Panc1 (cell line): ENCODE measurements around the gene CRTC1. TPM values are rescaled to one million over a fixed set of nuclear protein-coding genes. Genes with fewer than 3 reads are reported as not detected.

Source experiments
- ATAC-seq: fragments of 200-7000 bp; cut with Tn5 transposase; 2 replicates; pipeline ENCODE4 v1.9.1; 2020; ENCODE audit warnings: mild to moderate bottlenecking, moderate library complexity
- BruUV-seq: library from RNA; stranded (reverse); fragments of 400-500 nt; replicated peaks from 2 replicates; lab custom pipeline; 2021; lab: Mats Ljungman, UMichigan
- CTCF ChIA-PET: fragments of 300-600 bp; sonication (Branson Sonifier 250); formaldehyde crosslinking; loops from one replicate; lab custom pipeline; 2022; ENCODE audit warnings: antibody characterized with exemption; lab: Charles Lee
- POLR2A ChIA-PET: fragments of 300-600 bp; sonication (Branson Sonifier 250); formaldehyde crosslinking; loops from one replicate; lab custom pipeline; 2022; ENCODE audit warnings: antibody characterized with exemption; lab: Charles Lee
- DNase-seq: peaks from one replicate; pipeline ENCODE4 v3.0.0-alpha.2; 2010; ENCODE audit warnings: low read depth, low spot score
- H3K27ac ChIP-seq: 2 replicates; pipeline ENCODE4 v1.5.1; 2011; ENCODE audit warnings: mild to moderate bottlenecking, low read length, inconsistent platforms
- H3K27me3 ChIP-seq: fragments of 200-500 bp; sonication (Bioruptor generic); 2 replicates; pipeline ENCODE4 v1.6.0; 2014; ENCODE audit warnings: low read length, inconsistent platforms; ENCODE audit not compliant: control insufficient read depth, insufficient read depth
- H3K36me3 ChIP-seq: fragments of 200-500 bp; sonication (Bioruptor generic); 2 replicates; pipeline ENCODE4 v1.5.1; 2014; ENCODE audit warnings: inconsistent platforms, mild to moderate bottlenecking, low read length, moderate library complexity; ENCODE audit not compliant: control insufficient read depth, insufficient read depth
- H3K4me1 ChIP-seq: 2 replicates; pipeline ENCODE4 v1.5.1; 2011; ENCODE audit warnings: inconsistent platforms, mild to moderate bottlenecking, low read length, moderate library complexity; ENCODE audit not compliant: control insufficient read depth, insufficient read depth
- H3K4me3 ChIP-seq, 2 experiments: 2 replicates each; pipeline ENCODE4 v1.5.1; 2011 to 2012; ENCODE audit warnings: low read depth in 2 of 2, low read length in 2 of 2, mild to moderate bottlenecking in 2 of 2, inconsistent platforms in 1 of 2, moderate library complexity in 1 of 2
- H3K9me3 ChIP-seq: fragments of 200-500 bp; sonication (Bioruptor generic); 2 replicates; pipeline ENCODE4 v1.5.1; 2014; ENCODE audit warnings: low read depth, mild to moderate bottlenecking, inconsistent platforms, low read length, moderate library complexity; ENCODE audit not compliant: control insufficient read depth, insufficient read depth
- POLR2AphosphoS5 ChIP-seq: IDR thresholded peaks from 2 replicates; pipeline ENCODE4 v1.6.1; 2012; ENCODE audit warnings: mild to moderate bottlenecking, low read depth, low read length, moderate library complexity
- SIN3A ChIP-seq: IDR thresholded peaks from 2 replicates; pipeline ENCODE4 v1.6.1; 2012; ENCODE audit warnings: low read depth, mild to moderate bottlenecking, low read length, moderate library complexity, borderline replicate concordance; ENCODE audit not compliant: insufficient read depth
- TCF7L2 ChIP-seq: IDR thresholded peaks from 2 replicates; pipeline ENCODE4 v1.6.1; 2011; ENCODE audit warnings: mild to moderate bottlenecking, low read depth, low read length, inconsistent platforms
- in situ Hi-C: cut with HindIII; loops from 2 replicates; pipeline ENCODE4 v1.10.0; 2016; ENCODE audit warnings: low sequenced_read_pairs, low pct_unique_long_range_greater_than_20kb
- intact Hi-C: fragments of 100-400 bp; cut with micrococcal nuclease; formaldehyde crosslinking; loops from one replicate; pipeline ENCODE4 v1.10.0; 2022; ENCODE audit not compliant: unreplicated experiment
- total RNA-seq: library from RNA; stranded (reverse); gene quantifications from one replicate; pipeline ENCODE4 v1.2.1, GENCODE V29; 2021; ENCODE audit not compliant: unreplicated experiment
- TF ChIP-seq, protein P1 (sequence below): fragments of 450-650 bp; IDR thresholded peaks from 2 replicates; pipeline ENCODE4 v1.5.1; 2017; ENCODE audit warnings: mild to moderate bottlenecking
- TF ChIP-seq, protein P2 (sequence below), 2 experiments: IDR thresholded peaks; 2 replicates each; pipeline ENCODE4 v1.6.1; 2011 to 2012; ENCODE audit warnings: low read depth in 2 of 2, control low read depth in 1 of 2, low read length in 1 of 2, mild to moderate bottlenecking in 1 of 2, moderate library complexity in 1 of 2; ENCODE audit not compliant: insufficient read depth in 1 of 2

Gene CRTC1
- total RNA-seq, 1 experiment from 2014 or later, result 18.2 TPM

DNA sequence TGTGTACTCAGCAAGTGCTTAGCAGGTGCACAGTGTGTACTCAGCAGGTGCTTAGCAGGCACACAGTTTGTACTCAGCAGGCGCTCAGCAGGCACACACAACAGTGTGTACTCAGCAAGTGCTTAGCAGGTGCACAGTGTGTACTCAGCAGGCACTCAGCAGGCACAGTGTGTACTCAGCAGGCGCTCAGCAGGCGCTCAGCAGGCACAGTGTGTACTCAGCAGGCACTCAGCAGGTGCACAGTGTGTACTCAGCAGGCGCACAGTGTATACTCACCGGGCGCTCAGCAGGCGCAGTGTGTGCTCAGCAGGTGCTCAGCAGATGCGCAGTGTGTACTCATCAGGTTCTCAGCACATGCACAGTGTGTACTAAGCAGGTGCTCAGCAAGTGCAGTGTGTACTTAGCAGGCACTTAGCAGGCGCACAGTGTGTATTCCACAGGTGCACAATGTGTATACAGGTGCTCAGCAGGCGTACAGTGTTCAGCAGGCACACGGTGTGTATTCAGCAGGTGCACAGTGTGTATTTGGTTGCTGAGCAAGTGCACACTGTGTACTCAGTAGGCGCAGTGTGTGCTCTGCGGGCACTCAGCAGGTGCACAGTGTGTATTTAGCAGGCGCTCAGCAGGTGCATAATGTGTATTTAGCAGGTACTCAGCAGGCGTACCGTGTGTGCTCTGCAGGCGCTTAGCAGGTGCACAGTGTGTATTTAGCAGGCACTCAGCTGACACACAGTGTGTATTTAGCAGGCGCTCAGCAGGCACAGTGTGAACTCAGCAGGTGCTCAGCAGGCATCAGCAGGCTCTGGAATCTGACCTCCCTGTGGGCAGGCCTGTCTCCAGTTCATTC, 15.1 kb downstream of the CRTC1 start:
- H3K27me3 ChIP-seq, result no peaks in the 10 kb centered on the region
- intact Hi-C loops, result no loop called here
- no peaks in the 10 kb centered on the region for H3K36me3 ChIP-seq
- ATAC-seq (peak; percentile 42; the same call in 1 of the 2 replicates), DNase-seq (no peak)
- TF ChIP-seq TCF7L2 (no peak), SIN3A (no peak), POLR2AphosphoS5 (no peak)
- TF ChIP-seq, protein P1, sequence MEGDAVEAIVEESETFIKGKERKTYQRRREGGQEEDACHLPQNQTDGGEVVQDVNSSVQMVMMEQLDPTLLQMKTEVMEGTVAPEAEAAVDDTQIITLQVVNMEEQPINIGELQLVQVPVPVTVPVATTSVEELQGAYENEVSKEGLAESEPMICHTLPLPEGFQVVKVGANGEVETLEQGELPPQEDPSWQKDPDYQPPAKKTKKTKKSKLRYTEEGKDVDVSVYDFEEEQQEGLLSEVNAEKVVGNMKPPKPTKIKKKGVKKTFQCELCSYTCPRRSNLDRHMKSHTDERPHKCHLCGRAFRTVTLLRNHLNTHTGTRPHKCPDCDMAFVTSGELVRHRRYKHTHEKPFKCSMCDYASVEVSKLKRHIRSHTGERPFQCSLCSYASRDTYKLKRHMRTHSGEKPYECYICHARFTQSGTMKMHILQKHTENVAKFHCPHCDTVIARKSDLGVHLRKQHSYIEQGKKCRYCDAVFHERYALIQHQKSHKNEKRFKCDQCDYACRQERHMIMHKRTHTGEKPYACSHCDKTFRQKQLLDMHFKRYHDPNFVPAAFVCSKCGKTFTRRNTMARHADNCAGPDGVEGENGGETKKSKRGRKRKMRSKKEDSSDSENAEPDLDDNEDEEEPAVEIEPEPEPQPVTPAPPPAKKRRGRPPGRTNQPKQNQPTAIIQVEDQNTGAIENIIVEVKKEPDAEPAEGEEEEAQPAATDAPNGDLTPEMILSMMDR, result no peak
- in situ Hi-C loops, result no loop called here
- POLR2A ChIA-PET, result no interaction called here
- no peak overlapping the region for H3K4me3 ChIP-seq
- H3K4me1 ChIP-seq, result peaks cover 21% of the 10 kb centered on the region
- H3K27ac ChIP-seq, result no peak overlapping the region
- CTCF ChIA-PET, result interaction anchor here (0.5 kb wide), 1 partner anchor 12 kb away, joined by 3 read pairs; no protein-coding TSS in a partner anchor
- no peaks in the 10 kb centered on the region for H3K9me3 ChIP-seq
- no TSS peak for BruUV-seq

DNA sequence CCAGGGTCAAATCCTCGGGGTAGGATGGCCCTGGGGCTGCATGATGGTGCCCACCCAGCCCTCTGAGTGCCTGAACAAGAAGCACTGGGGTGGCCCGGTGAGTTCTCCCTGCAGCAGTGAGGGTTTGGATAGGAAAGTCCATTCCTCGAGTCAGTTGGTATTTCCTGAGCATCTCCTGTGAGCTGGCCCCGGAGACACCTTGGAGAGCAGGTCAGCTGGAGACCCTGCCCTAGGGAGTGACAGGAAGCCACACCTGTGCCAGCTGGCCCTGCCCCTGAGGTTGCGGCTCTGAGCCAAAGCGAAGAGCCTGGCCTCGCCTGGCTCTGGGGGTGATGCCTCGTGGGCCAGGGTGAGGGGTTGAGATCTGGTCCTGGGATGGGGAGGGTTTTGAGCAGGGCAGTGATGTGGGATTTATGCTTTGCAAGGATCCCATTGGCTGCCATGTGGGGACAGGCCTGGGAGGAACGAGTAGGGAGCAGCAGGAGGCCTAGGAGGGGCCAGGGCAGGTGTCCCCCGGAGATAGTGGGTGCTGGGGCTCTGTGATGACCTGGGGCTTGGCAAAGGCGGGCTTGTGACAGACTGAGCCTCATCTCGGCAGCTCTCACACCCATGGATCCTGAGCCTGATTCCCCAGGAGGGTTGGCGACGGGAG, 16.0 kb downstream of the CRTC1 start:
- peak overlapping the region; percentile 29; the same call in 1 of the 2 replicates for H3K27ac ChIP-seq
- in situ Hi-C loops, result no loop called here
- H3K4me1 ChIP-seq, result peaks cover 21% of the 10 kb centered on the region
- no peaks in the 10 kb centered on the region for H3K36me3 ChIP-seq
- DNase-seq, result no peak
- H3K4me3 ChIP-seq, result no peak overlapping the region
- ATAC-seq, result no peak
- TF ChIP-seq SIN3A (no peak), POLR2AphosphoS5 (no peak), TCF7L2 (no peak)
- TF ChIP-seq, protein P2, sequence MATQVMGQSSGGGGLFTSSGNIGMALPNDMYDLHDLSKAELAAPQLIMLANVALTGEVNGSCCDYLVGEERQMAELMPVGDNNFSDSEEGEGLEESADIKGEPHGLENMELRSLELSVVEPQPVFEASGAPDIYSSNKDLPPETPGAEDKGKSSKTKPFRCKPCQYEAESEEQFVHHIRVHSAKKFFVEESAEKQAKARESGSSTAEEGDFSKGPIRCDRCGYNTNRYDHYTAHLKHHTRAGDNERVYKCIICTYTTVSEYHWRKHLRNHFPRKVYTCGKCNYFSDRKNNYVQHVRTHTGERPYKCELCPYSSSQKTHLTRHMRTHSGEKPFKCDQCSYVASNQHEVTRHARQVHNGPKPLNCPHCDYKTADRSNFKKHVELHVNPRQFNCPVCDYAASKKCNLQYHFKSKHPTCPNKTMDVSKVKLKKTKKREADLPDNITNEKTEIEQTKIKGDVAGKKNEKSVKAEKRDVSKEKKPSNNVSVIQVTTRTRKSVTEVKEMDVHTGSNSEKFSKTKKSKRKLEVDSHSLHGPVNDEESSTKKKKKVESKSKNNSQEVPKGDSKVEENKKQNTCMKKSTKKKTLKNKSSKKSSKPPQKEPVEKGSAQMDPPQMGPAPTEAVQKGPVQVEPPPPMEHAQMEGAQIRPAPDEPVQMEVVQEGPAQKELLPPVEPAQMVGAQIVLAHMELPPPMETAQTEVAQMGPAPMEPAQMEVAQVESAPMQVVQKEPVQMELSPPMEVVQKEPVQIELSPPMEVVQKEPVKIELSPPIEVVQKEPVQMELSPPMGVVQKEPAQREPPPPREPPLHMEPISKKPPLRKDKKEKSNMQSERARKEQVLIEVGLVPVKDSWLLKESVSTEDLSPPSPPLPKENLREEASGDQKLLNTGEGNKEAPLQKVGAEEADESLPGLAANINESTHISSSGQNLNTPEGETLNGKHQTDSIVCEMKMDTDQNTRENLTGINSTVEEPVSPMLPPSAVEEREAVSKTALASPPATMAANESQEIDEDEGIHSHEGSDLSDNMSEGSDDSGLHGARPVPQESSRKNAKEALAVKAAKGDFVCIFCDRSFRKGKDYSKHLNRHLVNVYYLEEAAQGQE (IDR thresholded peaks at IDR 0.05; ENCODE audit: insufficient read depth in 1 of 2, low read depth in 2 of 2, low read length in 1 of 2), result no peak
- TF ChIP-seq, protein P1, result no peak
- intact Hi-C loops, result no loop called here
- BruUV-seq, result no TSS peak
- ChIA-PET CTCF (no interaction called here), POLR2A (no interaction called here)
- H3K27me3 ChIP-seq, result no peaks in the 10 kb centered on the region
- no peaks in the 10 kb centered on the region for H3K9me3 ChIP-seq
